GM12878 (cell line): ENCODE data around the gene MCC. TPM values are rescaled to one million over a fixed set of nuclear protein-coding genes. Genes with fewer than 3 reads are reported as not detected.

ENCODE experiments used
- ATAC-seq: fragments of 200-7000 bp; cut with Tn5 transposase; 3 replicates; pipeline ENCODE4 v1.9.1; 2020; ENCODE audit warnings: mild to moderate bottlenecking, moderate library complexity
- BruUV-seq: library from RNA; stranded (reverse); fragments of 400-500 nt; replicated peaks from 2 replicates; lab custom pipeline; 2021; lab: Mats Ljungman, UMichigan
- CTCF ChIA-PET: fragments of 300-600 bp; sonication (Branson Sonifier 250); formaldehyde crosslinking; extraction: SDS; loops from one replicate; lab custom pipeline; 2021; ENCODE audit warnings: inconsistent platforms; lab: Yijun Ruan, JAX
- POLR2A ChIA-PET: fragments of 350-600 bp; formaldehyde crosslinking; extraction: SDS; loops from one replicate; lab custom pipeline; 2021; ENCODE audit warnings: inconsistent platforms; lab: Charles Lee
- RAD21 ChIA-PET: fragments of 300-600 bp; sonication (Branson Sonifier 250); formaldehyde crosslinking; loops from one replicate; lab custom pipeline; 2023; ENCODE audit warnings: antibody characterized with exemption; ENCODE audit not compliant: unreplicated experiment; lab: Charles Lee
- SMC1A ChIA-PET: fragments of 300-600 bp; sonication (Branson Sonifier 250); formaldehyde crosslinking; loops from one replicate; lab custom pipeline; 2023; ENCODE audit not compliant: unreplicated experiment, uncharacterized antibody; lab: Charles Lee
- DNase-seq: peaks from one replicate; pipeline ENCODE4 v3.0.0-alpha.2; 2011; ENCODE audit warnings: low read depth, low spot score
- FAIRE-seq: peaks from 3 replicates; lab custom pipeline; 2011; peaks lifted over from hg19 to GRCh38; lab: Jason Lieb, UNC
- H2AFZ ChIP-seq: 2 replicates; pipeline ENCODE4 v1.6.0; 2011; ENCODE audit warnings: low read depth, low read length, control low read depth; ENCODE audit not compliant: control insufficient read depth
- H3K27ac ChIP-seq: 2 replicates; pipeline ENCODE4 v1.5.1; 2011; ENCODE audit warnings: control low read depth; ENCODE audit not compliant: control insufficient read depth, insufficient read depth
- H3K27me3 ChIP-seq, 2 experiments: replicated peaks in 1 of 2; 2 replicates each; pipeline versions ENCODE4 v1.6.0 to v1.6.1; 2011; ENCODE audit warnings: low read length in 1 of 2; ENCODE audit not compliant: control insufficient read depth in 2 of 2, insufficient read depth in 2 of 2
- H3K36me3 ChIP-seq, 2 experiments: 2 replicates each; pipeline ENCODE4 v1.5.1; 2011; ENCODE audit warnings: low read length in 1 of 2; ENCODE audit not compliant: control insufficient read depth in 2 of 2, insufficient read depth in 2 of 2
- H3K4me1 ChIP-seq: 2 replicates; pipeline ENCODE4 v1.6.1; 2011; ENCODE audit warnings: mild to moderate bottlenecking, low read length, moderate library complexity, mixed read lengths; ENCODE audit not compliant: control insufficient read depth, insufficient read depth
- H3K4me2 ChIP-seq: 2 replicates; pipeline ENCODE4 v1.6.0; 2011; ENCODE audit warnings: control low read depth; ENCODE audit not compliant: control insufficient read depth, insufficient read depth
- H3K4me3 ChIP-seq: fragments of 200-600 bp; sonication (generic); 2 replicates; pipeline ENCODE4 v1.5.1; 2016
- H3K79me2 ChIP-seq: 2 replicates; pipeline ENCODE4 v1.6.0; 2011; ENCODE audit warnings: low read length; ENCODE audit not compliant: control insufficient read depth, insufficient read depth
- H3K9ac ChIP-seq: 2 replicates; pipeline ENCODE4 v1.8.0; 2011; ENCODE audit warnings: low read length, control low read depth, mixed read lengths; ENCODE audit not compliant: control insufficient read depth, insufficient read depth
- H3K9me3 ChIP-seq: replicated peaks from 3 replicates; pipeline ENCODE4 v1.5.1; 2011; ENCODE audit warnings: mild to moderate bottlenecking, low read length; ENCODE audit not compliant: control insufficient read depth, insufficient read depth
- H4K20me1 ChIP-seq: 2 replicates; pipeline ENCODE4 v1.6.0; 2011; ENCODE audit not compliant: control insufficient read depth, insufficient read depth
- HDAC6 ChIP-seq: fragments of 200-600 bp; sonication (generic); IDR thresholded peaks from one replicate; pipeline ENCODE4 v1.8.0; 2017; ENCODE audit warnings: antibody characterized with exemption; ENCODE audit not compliant: unreplicated experiment
- IKZF2 ChIP-seq, 2 experiments: fragments of 450-650 bp; IDR thresholded peaks; 2 replicates each; pipeline ENCODE4 v1.6.1; 2017; ENCODE audit warnings: mild to moderate bottlenecking in 2 of 2, moderate library complexity in 2 of 2
- PAX5 ChIP-seq: IDR thresholded peaks from 2 replicates; pipeline ENCODE4 v1.6.1; 2011; ENCODE audit warnings: low read depth, low read length, borderline replicate concordance
- RAD21 ChIP-seq: IDR thresholded peaks from 2 replicates; pipeline ENCODE4 v1.6.1; 2011; ENCODE audit warnings: mild to moderate bottlenecking, low read depth, low read length, moderate library complexity; ENCODE audit not compliant: insufficient read depth
- SMC3 ChIP-seq: IDR thresholded peaks from 2 replicates; pipeline ENCODE4 v1.6.1; 2011; ENCODE audit warnings: low read length, improper control_type of control experiment, borderline replicate concordance
- SRF ChIP-seq, 2 experiments: IDR thresholded peaks; 2 replicates each; pipeline ENCODE4 v1.6.1; 2011; ENCODE audit warnings: low read depth in 2 of 2, low read length in 2 of 2, mild to moderate bottlenecking in 1 of 2, moderate library complexity in 1 of 2
- TCF7 ChIP-seq: IDR thresholded peaks from 2 replicates; pipeline ENCODE4 v1.6.1; 2014; ENCODE audit warnings: antibody characterized with exemption, borderline replicate concordance
- ZNF24 ChIP-seq: fragments of 450-650 bp; IDR thresholded peaks from 2 replicates; pipeline ENCODE4 v1.6.1; 2017; ENCODE audit warnings: antibody characterized with exemption, mild to moderate bottlenecking
- WGBS: methylation state at CpG from one replicate; pipeline ENCODE4 v1.1.6; 2016; ENCODE audit warnings: low lambda C conversion rate; ENCODE audit not compliant: insufficient replicate concordance, insufficient coverage; ENCODE audit errors: missing lambda C conversion rate; 5-methylcytosine and 5-hydroxymethylcytosine counted together
- in situ Hi-C: fragments of 300-500 bp; cut with MboI; formaldehyde crosslinking; loops from 9 replicates; pipeline ENCODE4 v1.14.3; 2018; ENCODE audit warnings: mixed read lengths
- intact Hi-C: fragments of 100-400 bp; cut with micrococcal nuclease; formaldehyde crosslinking; loops from one replicate; pipeline ENCODE4 v1.14.2; 2022; ENCODE audit not compliant: unreplicated experiment
- polyA plus RNA-seq, 11 experiments: library from polyadenylated mRNA; depleted of rRNA in 4 of 11; unstranded in 6 of 11; stranded (reverse) in 5 of 11; fragments of >200 nt; fragmentation: Nextera tagmentation in 4 of 11; fragmentation: Illumina TruSeq in 1 of 11; extraction: Ambion mirVana in 4 of 11; extraction: Trizol in 1 of 11; gene quantifications; 1 replicate in 1 of 11; 2 replicates in 10 of 11; pipeline versions ENCODE4 v1.2.1 to v1.2.3, GENCODE V29; 2011 to 2016; ENCODE audit warnings: inconsistent platforms in 2 of 11, missing spikeins in 2 of 11, low read depth in 1 of 11
- total RNA-seq, 4 experiments: library from RNA; depleted of rRNA in 3 of 4; stranded (reverse); fragments of >200 nt in 3 of 4; fragmentation: Illumina TruSeq in 1 of 4; extraction: Trizol in 1 of 4; gene quantifications; 2 replicates each; pipeline versions ENCODE4 v1.2.1 to v1.2.3, GENCODE V29; 2013 to 2021
- TF ChIP-seq, protein P1 (sequence below), 3 experiments: IDR thresholded peaks in 2 of 3; conservative IDR thresholded peaks in 1 of 3; 2 replicates each; pipeline ENCODE4 v1.5.1; 2011; ENCODE audit warnings: low read depth in 3 of 3, low read length in 3 of 3, mild to moderate bottlenecking in 3 of 3, control low read depth in 2 of 3, moderate library complexity in 2 of 3, inconsistent platforms in 1 of 3, mixed read lengths in 1 of 3; ENCODE audit not compliant: control insufficient read depth in 2 of 3, insufficient read depth in 1 of 3; ENCODE audit errors: extremely low read depth in 1 of 3

MCC gene
- total and polyA plus RNA-seq, 10 of the 15 experiments (the other 5 are each of a cell fraction or from before 2014, with no cell fraction given), result 0.03 to 0.86 (median 0.16) TPM

GRCh38 chr5:113379936-113380806 is 108.1 kb downstream of the MCC start:
- POLR2A ChIA-PET, result interaction anchor here (0.5 kb wide), 1 partner anchor 16 kb away, joined by 4 read pairs; no protein-coding TSS in a partner anchor
- no TSS peak for BruUV-seq
- ATAC-seq (no peak), FAIRE-seq (no peak), DNase-seq (no peak)
- TF ChIP-seq HDAC6 (no peak), ZNF24 (peak; percentile 88)
- H3K4me2 ChIP-seq, result no peak overlapping the region
- SMC1A ChIA-PET, result interaction anchor here (0.5 to 2.9 kb wide), 17 partner anchors 12 to 394 kb away, joined by 3 to 34 read pairs (median 3); no protein-coding TSS in a partner anchor
- no peaks in the 10 kb centered on the region for H3K79me2 ChIP-seq
- no peaks in the 10 kb centered on the region for H3K27me3 ChIP-seq
- no peaks in the 10 kb centered on the region for H3K9me3 ChIP-seq
- H2AFZ ChIP-seq, result no peak overlapping the region
- intact Hi-C loops (loop anchor here (1.0 to 5.0 kb wide), 3 partner anchors 133 to 383 kb away; partner anchors contain the start of gene YTHDC2), in situ Hi-C loops (loop anchor here (5.0 kb wide), 1 partner anchor 227 kb away; no protein-coding TSS in a partner anchor)
- no peaks in the 10 kb centered on the region for H4K20me1 ChIP-seq
- no peak overlapping the region for H3K4me3 ChIP-seq
- RAD21 ChIA-PET, result interaction anchor here (0.6 to 1.9 kb wide), 5 partner anchors 131 to 384 kb away, joined by 3 to 23 read pairs (median 7); partner anchors contain the start of gene YTHDC2
- CTCF ChIA-PET, result interaction anchor here (0.7 to 4.9 kb wide), 19 partner anchors 9 to 384 kb away, joined by 3 to 57 read pairs (median 4); no protein-coding TSS in a partner anchor
- no peaks in the 10 kb centered on the region for H3K36me3 ChIP-seq
- no peak overlapping the region for H3K27ac ChIP-seq
- 18% methylated on average over 7 of the region's 7 CpGs for WGBS
- no peak overlapping the region for H3K9ac ChIP-seq
- no peaks in the 10 kb centered on the region for H3K4me1 ChIP-seq

GRCh38 chr5:113378959-113379541 is 109.2 kb downstream of the MCC start:
- H3K9ac ChIP-seq, result no peak overlapping the region
- no TSS peak for BruUV-seq
- intact Hi-C loops (loop anchor here (1.0 to 5.0 kb wide), 3 partner anchors 134 to 382 kb away; partner anchors contain the start of gene YTHDC2), in situ Hi-C loops (no loop called here)
- SMC1A ChIA-PET, result interaction anchor here (0.5 to 2.9 kb wide), 15 partner anchors 11 to 393 kb away, joined by 3 to 34 read pairs (median 4); no protein-coding TSS in a partner anchor
- no peak overlapping the region for H3K27ac ChIP-seq
- WGBS, result 2% methylated on average over 4 of the region's 4 CpGs
- no peak overlapping the region for H3K4me3 ChIP-seq
- no peaks in the 10 kb centered on the region for H4K20me1 ChIP-seq
- RAD21 ChIA-PET, result interaction anchor here (1.5 to 1.9 kb wide), 4 partner anchors 132 to 233 kb away, joined by 4 to 23 read pairs (median 8); partner anchors contain the start of gene YTHDC2
- H3K36me3 ChIP-seq, result no peaks in the 10 kb centered on the region
- POLR2A ChIA-PET, result no interaction called here
- H3K4me2 ChIP-seq, result no peak overlapping the region
- H3K4me1 ChIP-seq, result no peaks in the 10 kb centered on the region
- ATAC-seq (peak; percentile 84), DNase-seq (peak; percentile 9), FAIRE-seq (peak; percentile 86)
- H2AFZ ChIP-seq, result peak overlapping the region; percentile 24; the same call in 1 of the 2 replicates
- H3K9me3 ChIP-seq, result no peaks in the 10 kb centered on the region
- CTCF ChIA-PET, result interaction anchor here (0.6 to 4.9 kb wide), 22 partner anchors 10 to 383 kb away, joined by 3 to 57 read pairs (median 4); no protein-coding TSS in a partner anchor
- no peaks in the 10 kb centered on the region for H3K27me3 ChIP-seq
- no peaks in the 10 kb centered on the region for H3K79me2 ChIP-seq
- TF ChIP-seq SMC3, result peak; percentile 73
- no peak for TF ChIP-seq IKZF2 (IDR thresholded peaks at IDR 0.05)
- TF ChIP-seq TCF7, result no peak
- peak; percentile 76 for TF ChIP-seq RAD21
- TF ChIP-seq, protein P1, sequence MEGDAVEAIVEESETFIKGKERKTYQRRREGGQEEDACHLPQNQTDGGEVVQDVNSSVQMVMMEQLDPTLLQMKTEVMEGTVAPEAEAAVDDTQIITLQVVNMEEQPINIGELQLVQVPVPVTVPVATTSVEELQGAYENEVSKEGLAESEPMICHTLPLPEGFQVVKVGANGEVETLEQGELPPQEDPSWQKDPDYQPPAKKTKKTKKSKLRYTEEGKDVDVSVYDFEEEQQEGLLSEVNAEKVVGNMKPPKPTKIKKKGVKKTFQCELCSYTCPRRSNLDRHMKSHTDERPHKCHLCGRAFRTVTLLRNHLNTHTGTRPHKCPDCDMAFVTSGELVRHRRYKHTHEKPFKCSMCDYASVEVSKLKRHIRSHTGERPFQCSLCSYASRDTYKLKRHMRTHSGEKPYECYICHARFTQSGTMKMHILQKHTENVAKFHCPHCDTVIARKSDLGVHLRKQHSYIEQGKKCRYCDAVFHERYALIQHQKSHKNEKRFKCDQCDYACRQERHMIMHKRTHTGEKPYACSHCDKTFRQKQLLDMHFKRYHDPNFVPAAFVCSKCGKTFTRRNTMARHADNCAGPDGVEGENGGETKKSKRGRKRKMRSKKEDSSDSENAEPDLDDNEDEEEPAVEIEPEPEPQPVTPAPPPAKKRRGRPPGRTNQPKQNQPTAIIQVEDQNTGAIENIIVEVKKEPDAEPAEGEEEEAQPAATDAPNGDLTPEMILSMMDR (IDR thresholded peaks at IDR 0.05 in 2 of 3, conservative IDR thresholded peaks at IDR 0.05 in 1 of 3; ENCODE audit: control insufficient read depth in 2 of 3, extremely low read depth in 1 of 3, insufficient read depth in 1 of 3, low read depth in 3 of 3, low read length in 3 of 3), result peak; percentile 67 to 80 (median 77)
- no peak for TF ChIP-seq SRF (IDR thresholded peaks at IDR 0.05; ENCODE audit: low read depth in 2 of 2, low read length in 2 of 2)
- no peak for TF ChIP-seq PAX5
